ENCODE results near the gene COBLL1.
"Not testable (repeated sequence)": the region's sequence is repeated elsewhere in the genome, so short reads cannot be mapped to it uniquely, and the experiment has no call there.

The COBLL1 gene

DNA sequence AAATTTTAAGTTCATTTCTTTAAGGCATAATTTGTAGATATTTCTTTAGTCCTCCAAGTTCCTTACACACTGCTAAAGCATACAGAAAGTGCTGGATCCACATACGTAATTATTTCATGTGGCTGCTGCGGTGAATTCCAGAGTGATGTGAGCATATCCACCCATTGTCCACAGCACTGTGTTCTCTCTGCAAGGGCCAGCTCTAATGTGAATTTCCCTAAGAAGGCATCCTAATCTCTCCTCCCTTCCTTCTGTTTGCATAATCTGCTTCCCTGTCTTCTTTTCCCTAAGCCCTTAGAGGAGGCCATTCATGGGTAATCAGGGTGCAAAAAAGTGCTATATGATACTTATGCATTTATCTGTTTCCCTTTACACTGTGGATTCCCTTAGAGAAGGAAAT lies 57.2 kb downstream of the COBLL1 start:
- no peak for DNase-seq (ENCODE audit: low spot score)

DNA sequence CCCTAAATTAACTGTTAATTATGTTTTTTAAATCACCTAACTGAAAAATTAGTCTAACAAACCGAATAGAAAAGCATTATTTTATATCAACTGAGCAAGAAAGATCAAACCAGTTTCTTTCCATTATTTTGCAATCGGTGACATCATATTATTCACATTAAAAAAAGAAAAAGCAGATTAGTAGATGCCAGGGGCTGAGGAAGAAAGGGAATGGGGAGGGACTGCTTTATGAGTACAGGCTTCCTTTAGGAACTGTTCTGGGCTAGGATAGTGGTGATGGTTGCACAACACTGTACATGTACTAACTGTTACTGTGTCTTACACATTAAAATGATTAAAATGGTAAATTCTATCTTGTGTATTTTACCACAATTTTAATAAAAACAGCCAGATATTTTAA lies 59.3 kb downstream of the COBLL1 start:
- DNase-seq (ENCODE audit: low spot score), result no peak

DNA sequence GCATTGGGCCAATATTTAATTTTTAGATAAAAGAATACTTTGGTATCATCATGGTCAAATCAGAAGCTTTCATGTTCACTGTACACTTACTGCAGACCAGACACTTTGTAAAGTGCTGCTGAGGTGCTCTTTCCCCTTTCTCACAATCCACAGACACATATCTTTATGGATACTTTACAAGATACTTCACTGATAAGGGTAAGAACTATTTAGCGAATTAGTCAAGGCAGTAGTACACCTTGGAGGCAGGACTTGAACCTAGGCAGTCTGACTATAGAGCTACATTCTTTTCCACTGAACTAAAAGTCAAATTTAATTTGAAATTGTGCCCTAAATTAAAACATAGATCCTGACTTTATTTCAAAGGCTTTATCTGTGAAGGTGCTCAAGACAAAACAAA lies 60.2 kb downstream of the COBLL1 start:
- DNase-seq (ENCODE audit: low spot score), result no peak

DNA sequence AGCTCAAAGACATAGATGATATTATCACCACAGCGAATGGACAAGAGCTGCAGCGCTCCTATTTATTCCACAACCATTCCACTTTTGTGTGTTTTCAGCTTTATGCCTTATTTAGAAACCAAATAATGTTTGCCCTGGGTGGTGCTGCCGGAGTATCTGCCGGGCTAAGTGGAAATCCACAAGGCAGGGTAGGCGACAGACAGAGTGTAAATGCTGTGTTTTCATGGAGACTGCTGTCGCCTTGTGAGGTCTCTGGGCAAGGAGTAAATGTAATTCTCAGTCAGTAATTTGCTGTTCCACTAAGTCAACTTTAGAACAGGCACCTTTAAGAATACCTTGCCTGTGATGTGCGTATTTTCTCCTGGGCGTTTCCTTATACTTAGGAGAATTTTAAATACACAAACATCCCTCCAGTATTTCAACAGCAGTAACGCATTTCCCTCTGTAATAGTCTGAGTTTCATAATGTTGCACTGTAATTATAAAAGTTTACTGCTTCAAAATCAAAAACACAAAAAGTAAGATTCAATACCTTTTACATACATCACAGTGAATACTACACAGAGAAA lies 60.9 kb downstream of the COBLL1 start:
- no peak for DNase-seq (ENCODE audit: low spot score)

DNA sequence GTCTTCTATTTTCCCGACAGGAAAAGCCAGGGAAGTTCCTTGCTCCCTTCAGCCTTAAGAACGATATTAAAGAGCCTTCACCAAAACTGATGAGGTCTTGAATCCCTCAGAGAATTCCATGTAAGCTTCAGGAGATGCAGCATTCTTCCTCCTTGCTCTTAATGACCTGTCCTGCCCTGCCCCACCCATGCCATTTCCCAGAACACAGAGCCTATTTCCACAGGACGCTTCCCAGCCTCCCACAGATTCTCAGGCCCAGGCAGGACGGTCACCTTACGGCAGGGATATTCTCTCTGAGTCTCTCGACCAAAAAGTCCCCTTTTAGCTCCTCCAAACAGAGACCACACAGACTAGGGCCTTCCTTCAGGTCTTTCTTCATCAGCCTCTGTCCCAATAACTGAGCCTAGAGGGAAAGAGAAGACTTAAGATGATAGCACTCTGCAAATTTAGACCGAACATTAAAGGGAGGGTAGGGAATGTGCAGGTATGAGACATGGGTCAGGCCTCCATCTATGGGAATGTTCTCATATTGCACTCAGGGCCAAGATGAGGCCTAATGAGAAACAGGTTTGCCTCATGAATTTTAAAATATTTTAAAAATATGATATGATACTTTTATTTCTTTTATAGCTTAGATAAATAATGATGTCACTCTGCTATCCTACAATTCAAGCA lies 62.1 kb downstream of the COBLL1 start:
- DNase-seq (ENCODE audit: low spot score), result no peak

DNA sequence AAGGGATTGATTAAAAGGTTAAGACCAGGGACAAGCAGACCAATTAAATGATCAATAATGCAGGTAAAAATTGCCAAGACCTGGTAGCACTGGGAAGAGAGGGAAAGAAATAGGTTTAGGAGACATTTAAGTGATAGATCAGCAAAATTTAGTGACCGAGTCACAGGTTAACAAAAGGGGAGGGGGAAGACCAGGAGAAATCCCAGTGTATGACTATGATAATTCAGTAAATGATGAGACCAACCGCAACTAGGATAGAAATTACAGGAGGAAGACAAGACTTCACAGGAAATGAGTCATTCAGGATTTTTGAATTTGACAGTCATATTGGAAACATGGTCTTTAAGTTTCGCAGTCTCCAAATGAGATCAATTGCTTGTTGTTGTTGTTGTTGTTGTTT lies 62.9 kb downstream of the COBLL1 start:
- DNase-seq (ENCODE audit: low spot score), result no peak

DNA sequence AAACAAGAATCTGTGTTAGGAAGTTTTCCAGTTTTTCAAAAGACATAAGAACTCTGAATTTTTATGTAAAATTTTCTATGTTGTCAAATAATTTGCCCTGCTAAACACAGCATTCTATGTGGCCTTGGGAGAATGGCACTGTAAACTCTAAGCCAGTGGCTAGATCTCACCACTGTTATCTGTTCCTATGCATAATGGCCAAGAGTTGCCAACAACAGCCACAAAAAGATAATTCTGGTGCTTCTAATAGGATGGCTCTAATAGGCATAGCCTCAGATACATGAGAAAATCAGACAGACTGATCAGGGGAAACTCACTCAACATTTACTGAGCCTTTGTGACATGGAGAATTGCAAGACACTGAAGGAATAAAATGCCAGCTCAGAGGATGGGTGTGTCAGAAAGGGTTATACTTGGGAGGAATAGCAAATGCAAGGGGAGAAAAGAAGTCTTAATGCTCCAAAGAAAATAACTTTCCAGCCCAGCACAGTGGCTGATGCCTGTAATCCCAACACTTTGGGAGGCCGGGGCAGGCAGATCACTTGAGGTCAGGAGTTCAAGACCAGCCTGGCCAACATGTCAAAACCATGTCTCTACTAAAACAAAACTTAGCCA lies 63.7 kb downstream of the COBLL1 start:
- no peak for DNase-seq (ENCODE audit: low spot score)

DNA sequence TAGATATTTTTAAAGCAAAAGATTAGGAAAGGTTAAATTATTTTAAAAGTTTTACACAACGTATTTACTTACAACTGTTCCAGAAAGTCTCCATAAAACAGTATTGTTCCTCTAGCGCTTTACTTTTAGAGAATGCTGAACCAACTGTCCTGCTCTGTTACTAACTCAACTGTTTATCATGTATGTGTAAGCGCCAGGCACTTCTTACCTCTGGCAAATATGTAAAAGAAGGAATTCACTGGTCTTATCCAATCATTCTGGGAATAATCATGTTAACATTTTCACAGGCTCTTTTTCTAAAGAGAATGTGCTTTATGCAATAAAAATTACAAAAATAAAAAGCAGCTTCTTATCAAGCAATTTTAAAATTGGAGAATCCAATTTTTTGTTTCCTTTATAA lies 68.0 kb downstream of the COBLL1 start:
- no peak for DNase-seq (ENCODE audit: low spot score)

DNA sequence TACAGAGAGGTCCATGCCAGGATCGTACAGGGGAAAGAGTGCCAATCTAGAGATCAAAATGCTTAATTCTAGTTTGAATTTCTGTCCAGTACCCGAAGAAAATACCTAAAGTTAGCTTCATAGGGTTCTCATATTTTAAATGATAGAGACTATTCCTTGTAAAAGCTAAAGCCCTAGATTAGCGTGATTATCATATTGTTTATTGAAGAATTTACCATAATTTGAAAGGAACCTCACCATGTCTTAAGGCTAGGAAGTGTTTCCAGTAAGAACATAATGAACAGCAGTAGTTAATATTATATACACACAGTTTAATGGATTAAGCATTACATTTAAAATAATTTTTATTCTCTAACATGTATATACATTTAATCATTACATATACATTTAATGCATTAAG lies 68.5 kb downstream of the COBLL1 start:
- no peak for DNase-seq (ENCODE audit: low spot score)

DNA sequence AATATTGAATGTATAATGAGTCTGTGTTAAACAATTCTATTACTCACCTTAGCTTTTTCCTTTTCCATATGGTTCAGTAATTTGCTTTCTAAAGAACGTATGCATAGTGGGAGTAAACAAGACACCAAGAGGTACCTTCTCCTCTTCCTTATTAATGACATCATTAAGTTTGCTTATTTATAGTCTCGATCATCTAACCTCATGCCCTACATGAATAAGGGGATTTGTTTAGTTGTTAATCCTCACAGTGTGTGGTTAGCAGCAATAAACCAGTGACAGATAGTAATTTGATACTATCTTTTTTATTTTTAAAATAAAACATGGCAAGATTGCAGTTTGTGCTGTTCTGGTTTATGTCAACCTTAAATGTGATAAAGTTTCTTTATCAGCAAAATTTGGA lies 69.7 kb downstream of the COBLL1 start:
- no peak for DNase-seq (ENCODE audit: low spot score)

DNA sequence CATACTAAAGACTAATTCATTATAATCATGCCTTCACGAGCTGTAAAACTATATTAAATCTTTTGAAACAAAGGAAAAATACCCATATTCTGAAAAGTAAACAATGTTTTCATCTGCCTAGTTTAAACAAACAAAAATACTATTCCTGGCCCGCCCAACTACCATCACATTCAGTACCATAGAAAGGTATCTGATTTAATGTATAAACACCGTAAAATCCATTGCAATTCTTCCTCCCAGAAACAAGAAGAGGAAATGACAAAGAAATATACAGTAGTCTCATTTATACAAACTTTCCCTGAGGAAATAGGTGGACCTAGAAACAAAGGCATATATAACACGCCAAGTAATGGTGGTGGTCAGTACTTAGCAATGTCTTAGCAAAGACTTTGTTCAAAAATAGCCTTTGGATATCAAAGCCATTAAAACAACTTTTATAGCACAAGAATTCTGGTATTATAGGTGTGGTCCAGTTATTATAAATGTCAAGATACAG lies 71.2 kb downstream of the COBLL1 start:
- DNase-seq (ENCODE audit: low spot score), result no peak

DNA sequence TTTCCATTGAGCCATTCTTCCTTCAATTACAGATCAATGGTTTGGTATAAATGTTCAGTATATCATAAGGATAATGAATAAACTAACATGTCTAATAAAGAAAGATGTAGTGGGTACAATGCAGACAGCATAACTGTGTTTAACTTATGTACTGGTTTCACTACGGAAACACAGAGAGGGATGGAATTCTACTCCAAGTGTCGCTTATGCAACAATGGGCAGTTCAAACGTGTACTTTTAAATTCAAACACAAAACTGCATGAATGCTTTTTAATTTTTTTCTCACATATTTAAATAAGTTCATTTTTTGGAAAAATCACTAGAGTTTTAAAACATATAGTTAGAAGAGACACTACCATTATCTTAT lies 74.7 kb downstream of the COBLL1 start:
- DNase-seq (ENCODE audit: low spot score), result no peak

DNA sequence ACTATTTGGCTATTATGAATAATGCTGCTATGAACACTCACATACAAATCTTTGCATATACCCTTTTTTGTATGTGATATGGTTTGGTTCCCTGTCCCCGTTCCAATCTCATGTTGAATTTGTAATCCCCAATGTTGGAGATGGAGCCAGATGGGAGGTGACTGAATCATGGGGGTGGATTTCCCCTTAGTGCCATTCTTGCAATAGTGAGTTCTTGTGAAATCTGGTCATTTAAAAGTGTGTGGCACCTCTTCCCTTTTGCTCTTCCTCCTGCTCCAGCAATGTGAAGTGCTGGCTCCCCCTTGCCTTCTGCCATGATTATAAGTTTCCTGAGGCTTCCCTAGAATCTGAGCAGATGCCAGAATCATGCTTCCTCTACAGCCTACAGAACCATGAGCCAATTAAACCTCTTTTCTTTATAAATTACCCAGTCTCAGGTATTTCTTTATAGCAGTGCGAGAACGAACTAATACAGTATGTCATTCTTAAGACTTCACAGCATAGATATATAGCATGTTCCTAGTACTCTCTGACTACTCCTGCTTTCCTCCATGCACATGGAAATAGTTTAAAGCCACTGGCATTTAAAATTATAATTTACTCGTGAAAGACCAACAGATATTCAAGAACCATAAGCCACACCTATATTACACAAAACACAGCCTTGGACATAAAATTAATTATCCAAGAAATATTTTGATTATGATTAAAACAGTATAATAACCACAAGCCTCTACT lies 75.2 kb downstream of the COBLL1 start:
- DNase-seq (ENCODE audit: low spot score), result no peak

DNA sequence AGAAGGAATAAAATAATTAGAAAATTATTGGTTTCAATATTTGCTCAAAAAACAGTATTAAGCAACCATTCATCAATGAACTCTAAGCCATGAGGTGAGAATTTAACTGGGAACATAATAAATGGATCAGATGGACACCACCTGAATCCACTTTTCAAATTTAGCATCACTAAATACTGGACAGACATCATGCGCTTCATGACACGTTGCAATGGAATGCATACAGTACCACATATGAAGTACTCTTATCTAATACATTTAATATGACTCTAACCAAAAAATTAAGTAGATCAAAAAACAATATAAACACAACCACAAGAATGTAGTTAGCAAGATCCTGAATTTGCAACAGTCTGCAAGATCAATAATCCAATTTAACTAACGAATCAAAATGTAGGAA lies 76.6 kb downstream of the COBLL1 start:
- DNase-seq (ENCODE audit: low spot score), result no peak

DNA sequence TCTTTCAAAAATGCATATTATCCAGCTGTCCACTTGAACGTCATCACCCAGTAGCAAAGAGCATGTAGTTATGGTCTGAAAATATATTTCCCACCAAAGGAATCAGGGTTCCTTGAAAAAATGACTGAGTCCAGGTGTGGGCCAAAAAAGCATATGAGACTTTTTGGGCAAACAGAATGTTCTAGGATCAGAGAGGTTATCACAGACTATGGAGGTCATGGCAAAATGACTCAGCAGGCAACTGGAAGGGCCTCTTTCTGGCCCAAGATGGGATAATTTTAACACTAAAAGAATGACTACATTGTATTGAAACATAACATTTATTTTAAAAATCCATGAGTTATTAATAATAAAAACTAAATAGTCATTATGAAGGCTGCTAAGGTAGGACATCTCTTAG lies 77.1 kb downstream of the COBLL1 start:
- DNase-seq (ENCODE audit: low spot score), result no peak

DNA sequence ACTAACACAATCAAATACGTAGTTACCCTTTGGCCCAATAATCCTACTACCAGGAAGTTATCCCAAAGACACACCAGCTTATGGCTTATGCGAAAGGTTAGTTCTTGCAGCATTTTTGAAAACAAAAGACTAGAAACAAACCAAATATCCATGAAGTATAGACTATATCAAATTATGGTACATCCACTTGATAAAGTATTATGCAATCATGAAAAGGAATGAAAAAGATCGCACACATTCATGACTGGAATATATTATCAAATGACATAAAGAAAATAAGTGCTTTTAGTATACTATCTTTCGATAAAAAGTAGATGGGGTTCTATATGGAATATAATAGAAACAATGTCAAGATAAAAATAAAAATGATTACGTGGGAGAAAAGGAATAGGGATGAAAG lies 78.2 kb downstream of the COBLL1 start:
- DNase-seq (ENCODE audit: low spot score), result no peak

DNA sequence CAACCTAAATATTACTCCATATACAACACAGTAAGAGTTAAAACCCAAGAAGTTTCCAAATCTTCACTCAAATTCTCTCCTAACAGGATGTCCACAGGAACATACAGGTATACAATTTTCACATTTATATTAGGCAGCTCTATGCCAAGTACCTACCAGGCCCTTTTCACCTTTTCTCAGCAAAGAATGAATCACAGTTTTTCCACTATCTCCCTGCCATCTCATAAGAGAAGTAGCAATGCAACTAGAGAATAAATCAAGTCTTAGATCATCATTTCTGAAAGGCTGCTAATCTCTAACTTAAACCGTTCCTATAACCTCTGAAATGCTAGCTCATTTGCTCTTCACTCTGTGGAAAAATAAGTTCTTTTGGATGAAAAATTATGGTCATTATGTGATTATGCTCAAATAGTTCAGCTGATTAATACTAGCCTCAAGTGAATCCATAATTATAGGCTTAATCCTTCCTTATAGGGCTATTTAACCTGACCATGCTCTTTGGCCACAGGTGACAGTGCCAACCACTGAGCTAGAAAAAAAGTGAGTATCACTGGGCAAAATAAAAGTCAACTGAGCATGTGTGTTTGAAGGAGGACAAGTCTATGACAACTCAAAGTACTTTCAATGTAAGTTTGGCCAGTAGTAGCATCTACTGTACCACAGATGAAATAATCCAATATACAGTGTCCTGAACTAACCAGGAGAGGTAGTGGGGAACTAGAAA lies 79.7 kb downstream of the COBLL1 start:
- DNase-seq (ENCODE audit: low spot score), result no peak

DNA sequence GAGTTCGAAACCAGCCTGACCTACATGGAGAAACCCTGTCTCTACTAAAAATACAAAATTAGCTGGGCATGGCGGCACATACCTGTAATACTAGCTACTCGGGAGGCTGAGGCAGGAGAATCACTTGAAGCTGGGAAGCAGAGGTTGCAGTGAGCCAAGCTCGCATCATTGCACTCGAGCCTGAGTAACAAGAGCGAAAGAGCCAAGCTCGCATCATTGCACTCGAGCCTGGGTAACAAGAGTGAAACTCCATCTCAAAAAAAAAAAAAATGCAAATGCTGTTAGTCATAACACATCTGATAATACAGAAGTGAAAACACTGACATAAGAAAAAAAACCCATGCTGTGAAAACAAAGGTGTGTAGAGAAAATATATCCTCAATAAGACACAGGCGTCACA lies 80.4 kb downstream of the COBLL1 start:
- not testable (repeated sequence) for DNase-seq (ENCODE audit: low spot score)

DNA sequence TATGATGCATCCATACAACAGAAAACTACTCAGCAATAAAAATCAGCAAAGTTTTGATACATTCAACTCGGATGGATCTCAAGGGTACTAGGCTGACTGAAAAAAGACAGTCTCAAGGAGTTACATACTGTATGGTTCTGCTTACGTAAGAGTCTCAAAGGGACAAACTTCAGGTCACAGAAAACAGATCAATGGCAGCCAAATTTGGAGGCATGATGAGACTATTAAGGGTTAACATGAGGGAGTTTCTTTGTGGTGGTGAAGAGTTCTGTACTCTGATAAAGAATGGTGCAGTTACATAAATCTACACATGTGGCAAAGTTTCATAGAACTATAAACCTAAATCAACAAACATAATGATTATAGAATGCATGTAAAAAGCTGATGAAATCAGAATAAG lies 81.4 kb downstream of the COBLL1 start:
- DNase-seq (ENCODE audit: low spot score), result no peak

DNA sequence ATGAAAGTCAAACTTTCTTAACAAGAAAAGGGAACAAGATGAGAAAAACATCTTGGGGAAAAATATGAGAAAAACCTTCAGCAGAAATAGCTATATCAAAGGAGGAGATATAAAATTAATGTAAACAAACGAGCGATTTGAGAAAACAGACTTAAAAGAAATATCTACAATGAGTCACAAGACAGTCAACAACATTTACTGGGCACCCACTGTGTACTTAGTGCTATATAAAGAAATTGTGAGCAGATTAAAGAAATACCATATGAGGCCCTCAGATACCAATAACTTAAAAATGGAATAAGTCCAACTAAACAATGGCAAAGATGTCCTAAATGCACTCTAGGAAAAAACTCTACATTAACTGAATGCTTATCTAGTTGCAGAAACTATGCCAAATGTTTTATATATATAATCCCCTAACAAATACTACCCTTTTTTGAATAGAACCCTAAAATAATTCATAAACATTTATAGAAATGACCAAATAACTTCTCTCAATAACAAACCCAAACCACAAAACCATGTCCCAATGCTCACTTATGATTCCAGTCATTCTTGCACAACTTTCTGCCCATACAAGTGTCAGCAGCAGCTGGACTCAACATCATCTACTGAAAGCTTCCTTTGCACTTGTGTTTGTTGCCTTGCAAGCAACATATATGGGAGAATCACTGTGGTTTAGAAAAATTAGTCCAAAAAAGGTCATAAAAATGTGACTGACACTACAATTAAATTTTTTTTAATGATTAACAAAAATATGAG lies 83.5 kb downstream of the COBLL1 start:
- no peak for DNase-seq (ENCODE audit: low spot score)

DNA sequence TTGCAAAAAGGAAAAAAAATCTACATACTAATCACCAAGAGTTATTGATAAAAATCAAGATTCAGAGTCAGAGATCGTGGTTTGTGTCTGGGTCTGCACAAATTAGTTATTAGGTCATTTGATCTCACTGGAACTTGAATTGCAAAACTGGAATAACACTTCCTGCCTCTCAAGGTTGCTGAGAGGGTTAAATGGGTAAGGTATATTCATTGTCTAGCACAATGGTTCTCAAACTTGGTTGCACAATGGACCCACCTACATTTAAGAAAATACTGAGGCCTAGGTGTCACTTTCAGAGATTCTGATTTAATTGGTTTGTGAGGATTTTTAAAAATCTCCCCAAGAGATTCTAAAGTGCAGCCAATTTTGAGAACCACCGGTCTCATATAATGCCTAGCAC lies 84.8 kb downstream of the COBLL1 start:
- DNase-seq (ENCODE audit: low spot score), result no peak

DNA sequence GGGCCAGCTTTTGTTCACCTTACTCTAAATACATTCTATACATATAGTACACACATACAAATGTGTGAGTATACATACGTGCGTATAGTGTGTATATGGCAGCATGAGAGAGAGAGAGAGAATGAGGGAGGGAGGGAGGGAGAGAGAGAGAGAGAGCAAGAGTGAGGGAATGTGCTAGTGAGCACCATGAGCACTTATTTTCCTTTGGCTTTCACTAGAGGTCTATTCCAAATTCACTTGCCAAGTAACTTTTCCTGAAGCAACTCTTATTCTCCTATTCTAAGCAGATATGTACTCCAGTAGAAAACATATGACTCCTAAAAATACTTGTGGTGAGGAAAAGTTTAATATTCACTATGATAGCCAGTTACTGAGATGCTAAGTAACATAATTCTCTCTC lies 85.7 kb downstream of the COBLL1 start:
- no peak for DNase-seq (ENCODE audit: low spot score)
